Measurements from ENCODE around the gene FUT4. TPM values are rescaled to one million over a fixed set of nuclear protein-coding genes. Genes with fewer than 3 reads are reported as not detected.

The FUT4 gene
- total and polyA plus RNA-seq, 8 donors, result 0.58 to 19.7 (median 4.5) TPM

DNA sequence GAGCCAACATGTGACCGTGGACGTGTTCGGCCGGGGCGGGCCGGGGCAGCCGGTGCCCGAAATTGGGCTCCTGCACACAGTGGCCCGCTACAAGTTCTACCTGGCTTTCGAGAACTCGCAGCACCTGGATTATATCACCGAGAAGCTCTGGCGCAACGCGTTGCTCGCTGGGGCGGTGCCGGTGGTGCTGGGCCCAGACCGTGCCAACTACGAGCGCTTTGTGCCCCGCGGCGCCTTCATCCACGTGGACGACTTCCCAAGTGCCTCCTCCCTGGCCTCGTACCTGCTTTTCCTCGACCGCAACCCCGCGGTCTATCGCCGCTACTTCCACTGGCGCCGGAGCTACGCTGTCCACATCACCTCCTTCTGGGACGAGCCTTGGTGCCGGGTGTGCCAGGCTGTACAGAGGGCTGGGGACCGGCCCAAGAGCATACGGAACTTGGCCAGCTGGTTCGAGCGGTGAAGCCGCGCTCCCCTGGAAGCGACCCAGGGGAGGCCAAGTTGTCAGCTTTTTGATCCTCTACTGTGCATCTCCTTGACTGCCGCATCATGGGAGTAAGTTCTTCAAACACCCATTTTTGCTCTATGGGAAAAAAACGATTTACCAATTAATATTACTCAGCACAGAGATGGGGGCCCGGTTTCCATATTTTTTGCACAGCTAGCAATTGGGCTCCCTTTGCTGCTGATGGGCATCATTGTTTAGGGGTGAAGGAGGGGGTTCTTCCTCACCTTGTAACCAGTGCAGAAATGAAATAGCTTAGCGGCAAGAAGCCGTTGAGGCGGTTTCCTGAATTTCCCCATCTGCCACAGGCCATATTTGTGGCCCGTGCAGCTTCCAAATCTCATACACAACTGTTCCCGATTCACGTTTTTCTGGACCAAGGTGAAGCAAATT lies 1.8 kb downstream of the FUT4 start:
- H3K9me3 ChIP-seq, result no peaks in the 10 kb centered on the region
- peak overlapping the region; percentile 95 to 98 (median 96) for H3K27ac ChIP-seq
- peaks cover 37 to 75% (median 57%) of the 10 kb centered on the region in 4 donors for H3K4me1 ChIP-seq
- TF ChIP-seq, protein P1, sequence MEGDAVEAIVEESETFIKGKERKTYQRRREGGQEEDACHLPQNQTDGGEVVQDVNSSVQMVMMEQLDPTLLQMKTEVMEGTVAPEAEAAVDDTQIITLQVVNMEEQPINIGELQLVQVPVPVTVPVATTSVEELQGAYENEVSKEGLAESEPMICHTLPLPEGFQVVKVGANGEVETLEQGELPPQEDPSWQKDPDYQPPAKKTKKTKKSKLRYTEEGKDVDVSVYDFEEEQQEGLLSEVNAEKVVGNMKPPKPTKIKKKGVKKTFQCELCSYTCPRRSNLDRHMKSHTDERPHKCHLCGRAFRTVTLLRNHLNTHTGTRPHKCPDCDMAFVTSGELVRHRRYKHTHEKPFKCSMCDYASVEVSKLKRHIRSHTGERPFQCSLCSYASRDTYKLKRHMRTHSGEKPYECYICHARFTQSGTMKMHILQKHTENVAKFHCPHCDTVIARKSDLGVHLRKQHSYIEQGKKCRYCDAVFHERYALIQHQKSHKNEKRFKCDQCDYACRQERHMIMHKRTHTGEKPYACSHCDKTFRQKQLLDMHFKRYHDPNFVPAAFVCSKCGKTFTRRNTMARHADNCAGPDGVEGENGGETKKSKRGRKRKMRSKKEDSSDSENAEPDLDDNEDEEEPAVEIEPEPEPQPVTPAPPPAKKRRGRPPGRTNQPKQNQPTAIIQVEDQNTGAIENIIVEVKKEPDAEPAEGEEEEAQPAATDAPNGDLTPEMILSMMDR (IDR thresholded peaks at IDR 0.05), result no peak
- peak in 1 of 3 donors; percentile 24 for TF ChIP-seq POLR2AphosphoS5 (IDR thresholded peaks at IDR 0.05)
- TF ChIP-seq POLR2A (IDR thresholded peaks at IDR 0.05), result no peak
- TF ChIP-seq EP300 (IDR thresholded peaks at IDR 0.05), result no peak
- no peaks in the 10 kb centered on the region for H3K27me3 ChIP-seq
- H3K4me3 ChIP-seq, result peak overlapping the region; percentile 54 to 86 (median 82)
- DNase-seq, result peak; percentile 54 to 56
- intact Hi-C loops (cut with DNase I; ENCODE audit: low total_unique reads), result no loop called here
- H3K36me3 ChIP-seq, result no peaks in the 10 kb centered on the region
- WGBS, 5 donors, result 23 to 53% (median 39%) methylated on average over 52 to 54 of the region's 54 CpGs

DNA sequence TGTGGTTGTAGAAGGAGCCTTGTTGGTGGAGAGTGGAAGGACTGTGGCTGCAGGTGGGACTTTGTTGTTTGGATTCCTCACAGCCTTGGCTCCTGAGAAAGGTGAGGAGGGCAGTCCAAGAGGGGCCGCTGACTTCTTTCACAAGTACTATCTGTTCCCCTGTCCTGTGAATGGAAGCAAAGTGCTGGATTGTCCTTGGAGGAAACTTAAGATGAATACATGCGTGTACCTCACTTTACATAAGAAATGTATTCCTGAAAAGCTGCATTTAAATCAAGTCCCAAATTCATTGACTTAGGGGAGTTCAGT lies 2.4 kb downstream of the FUT4 start:
- 29 to 64% (median 38%) methylated on average over 2 of the region's 2 CpGs for WGBS, 5 donors
- TF ChIP-seq, protein P1 (IDR thresholded peaks at IDR 0.05), result no peak
- TF ChIP-seq POLR2A (IDR thresholded peaks at IDR 0.05) (no peak), EP300 (IDR thresholded peaks at IDR 0.05) (no peak), POLR2AphosphoS5 (IDR thresholded peaks at IDR 0.05) (no peak)
- Histone ChIP-seq H3K27me3 (no peaks in the 10 kb centered on the region), H3K4me1 (peaks cover 37 to 76% (median 59%) of the 10 kb centered on the region in 4 donors), H3K9me3 (no peaks in the 10 kb centered on the region), H3K4me3 (peak overlapping the region; percentile 54 to 86 (median 82)), H3K36me3 (no peaks in the 10 kb centered on the region), H3K27ac (peak overlapping the region; percentile 95 to 98 (median 96))
- no peak for DNase-seq
- intact Hi-C loops (cut with DNase I; ENCODE audit: low total_unique reads), result no loop called here

DNA sequence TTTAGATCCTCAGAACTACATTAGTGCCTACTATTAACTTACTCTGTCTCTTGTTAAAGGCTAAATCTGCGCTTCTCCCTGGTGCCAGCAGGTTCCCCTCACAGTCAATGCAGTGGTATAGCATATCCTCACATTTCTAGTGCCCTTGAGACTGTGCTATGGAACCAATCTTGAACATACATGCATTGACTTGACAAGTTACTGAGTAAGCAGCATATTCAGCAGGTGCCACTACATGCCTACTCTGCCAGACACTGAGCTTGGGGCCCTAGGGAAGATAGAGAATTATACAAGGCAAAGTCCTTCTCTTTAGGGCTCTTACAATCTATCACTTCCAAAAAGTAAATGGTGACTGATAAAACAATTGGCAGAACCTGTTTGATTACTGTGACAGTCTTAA lies 3.2 kb downstream of the FUT4 start:
- WGBS, 5 donors, result 31 to 62% (median 38%) methylated on average over 1 of the region's 1 CpG
- intact Hi-C loops (cut with DNase I; ENCODE audit: low total_unique reads), result no loop called here
- Histone ChIP-seq H3K9me3 (no peaks in the 10 kb centered on the region), H3K4me3 (peak overlapping the region; percentile 54 to 86 (median 82)), H3K27ac (peak overlapping the region in 4 of 5 donors; percentile 14 to 98 (median 64)), H3K4me1 (peaks cover 37 to 82% (median 62%) of the 10 kb centered on the region in 4 donors), H3K27me3 (no peaks in the 10 kb centered on the region), H3K36me3 (no peaks in the 10 kb centered on the region)
- peak in 2 of 3 donors; percentile 32 to 43 for TF ChIP-seq POLR2AphosphoS5 (IDR thresholded peaks at IDR 0.05)
- TF ChIP-seq, protein P1 (IDR thresholded peaks at IDR 0.05), result no peak
- DNase-seq, result peak in 1 of 2 donors; percentile 60

DNA sequence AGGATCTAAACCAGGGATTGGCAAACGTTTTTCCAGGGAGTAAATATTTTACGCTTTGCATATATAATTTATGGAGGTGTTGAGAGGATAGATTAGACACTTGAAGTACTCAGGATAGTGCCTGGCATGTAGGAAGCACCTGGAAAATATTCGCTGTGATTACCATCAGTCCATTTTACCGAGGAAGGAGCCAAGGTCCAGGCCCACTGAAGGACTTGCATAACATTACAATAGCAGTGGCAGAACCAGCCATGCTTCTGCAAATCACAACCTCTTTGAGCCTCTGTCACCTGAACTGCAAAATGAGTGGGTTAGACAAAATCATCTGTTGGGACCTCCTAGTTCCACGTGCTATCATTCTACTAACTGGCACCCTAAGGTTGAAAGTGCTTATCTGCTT lies 5.4 kb downstream of the FUT4 start:
- Histone ChIP-seq H3K36me3 (no peaks in the 10 kb centered on the region), H3K27ac (no peak overlapping the region), H3K4me3 (peak overlapping the region in 2 of 4 donors; percentile 16 to 54), H3K27me3 (no peaks in the 10 kb centered on the region), H3K9me3 (no peaks in the 10 kb centered on the region), H3K4me1 (peaks cover 36 to 77% (median 55%) of the 10 kb centered on the region in 4 donors)
- intact Hi-C loops (cut with DNase I; ENCODE audit: low total_unique reads), result no loop called here
- WGBS, 5 donors, result 47 to 54% (median 52%) methylated on average over 5 of the region's 5 CpGs
- no peak for DNase-seq
- no peak for TF ChIP-seq EP300 (IDR thresholded peaks at IDR 0.05)
- no peak for TF ChIP-seq POLR2A (IDR thresholded peaks at IDR 0.05)

DNA sequence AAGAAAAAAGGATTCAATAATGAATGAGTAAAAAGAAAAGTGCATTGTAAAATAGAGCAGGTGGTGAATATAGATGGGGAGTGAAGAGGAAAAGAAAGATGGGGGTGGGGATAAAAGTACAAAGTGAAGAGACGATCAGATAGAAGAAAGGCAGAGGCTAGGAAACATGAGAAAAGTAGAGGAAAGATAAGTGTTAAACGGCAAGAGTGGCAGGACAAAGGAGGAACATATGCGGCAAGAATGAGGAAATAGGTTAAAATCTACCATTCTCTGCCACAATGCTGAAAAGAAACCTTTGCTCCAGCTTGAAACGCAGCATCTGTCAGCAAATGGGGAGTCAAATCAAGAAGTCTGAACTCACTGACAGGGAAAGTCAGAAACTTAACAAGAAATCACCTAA lies 6.8 kb downstream of the FUT4 start:
- DNase-seq, result no peak
- no peaks in the 10 kb centered on the region for H3K9me3 ChIP-seq
- no peak overlapping the region for H3K4me3 ChIP-seq
- no peaks in the 10 kb centered on the region for H3K27me3 ChIP-seq
- no peaks in the 10 kb centered on the region for H3K36me3 ChIP-seq
- no peak overlapping the region for H3K27ac ChIP-seq
- peaks cover 27 to 73% (median 45%) of the 10 kb centered on the region in 4 donors for H3K4me1 ChIP-seq
- intact Hi-C loops (cut with DNase I; ENCODE audit: low total_unique reads), result no loop called here
- TF ChIP-seq POLR2AphosphoS5 (IDR thresholded peaks at IDR 0.05) (no peak), EP300 (IDR thresholded peaks at IDR 0.05) (no peak), POLR2A (IDR thresholded peaks at IDR 0.05) (no peak)
- TF ChIP-seq, protein P1 (IDR thresholded peaks at IDR 0.05), result no peak
- 30 to 46% (median 39%) methylated on average over 4 of the region's 4 CpGs for WGBS, 5 donors

All from stomach (tissue), 9 donors.